ENCODE measurements around the gene SYTL3.

DNA sequence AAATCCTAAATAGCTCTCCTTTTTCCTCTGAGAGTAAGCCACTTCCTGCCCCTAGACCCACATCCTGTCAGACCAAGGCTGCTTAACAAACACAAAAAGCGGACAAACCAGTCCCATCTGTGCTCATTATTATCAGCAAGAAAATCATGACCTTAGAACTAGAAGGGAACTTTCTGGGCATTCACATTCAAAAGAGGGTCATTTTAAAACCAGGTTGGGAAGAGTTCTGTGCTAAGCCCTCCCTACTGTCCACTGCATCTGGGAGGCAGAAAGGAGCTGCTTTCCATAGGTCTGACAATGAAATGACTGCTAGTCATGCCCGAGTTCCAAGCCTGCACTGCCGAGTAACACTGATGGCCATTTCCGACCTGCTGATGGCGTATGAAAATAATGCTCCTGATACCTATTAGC, 153.9 kb downstream of the SYTL3 start:
- TF ChIP-seq, protein P1, sequence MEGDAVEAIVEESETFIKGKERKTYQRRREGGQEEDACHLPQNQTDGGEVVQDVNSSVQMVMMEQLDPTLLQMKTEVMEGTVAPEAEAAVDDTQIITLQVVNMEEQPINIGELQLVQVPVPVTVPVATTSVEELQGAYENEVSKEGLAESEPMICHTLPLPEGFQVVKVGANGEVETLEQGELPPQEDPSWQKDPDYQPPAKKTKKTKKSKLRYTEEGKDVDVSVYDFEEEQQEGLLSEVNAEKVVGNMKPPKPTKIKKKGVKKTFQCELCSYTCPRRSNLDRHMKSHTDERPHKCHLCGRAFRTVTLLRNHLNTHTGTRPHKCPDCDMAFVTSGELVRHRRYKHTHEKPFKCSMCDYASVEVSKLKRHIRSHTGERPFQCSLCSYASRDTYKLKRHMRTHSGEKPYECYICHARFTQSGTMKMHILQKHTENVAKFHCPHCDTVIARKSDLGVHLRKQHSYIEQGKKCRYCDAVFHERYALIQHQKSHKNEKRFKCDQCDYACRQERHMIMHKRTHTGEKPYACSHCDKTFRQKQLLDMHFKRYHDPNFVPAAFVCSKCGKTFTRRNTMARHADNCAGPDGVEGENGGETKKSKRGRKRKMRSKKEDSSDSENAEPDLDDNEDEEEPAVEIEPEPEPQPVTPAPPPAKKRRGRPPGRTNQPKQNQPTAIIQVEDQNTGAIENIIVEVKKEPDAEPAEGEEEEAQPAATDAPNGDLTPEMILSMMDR (IDR thresholded peaks at IDR 0.05): no peak
- TF ChIP-seq POLR2A (IDR thresholded peaks at IDR 0.05): no peak
